Activated CD4-positive, alpha-beta T cell treated with anti-CD3 and anti-CD28 coated beads for 4 hours (primary cell): ENCODE data around the gene PREX1.
"Not testable (repeated sequence)": the region's sequence is repeated elsewhere in the genome, so short reads cannot be mapped to it uniquely, and the experiment has no call there.

Experiments
- DNase-seq, 2 donors: peaks; one replicate each; pipeline ENCODE4 v3.0.0-alpha.2; 2020

Gene PREX1

GRCh38 chr20:48827855-48828733 is at the start of gene PREX1:
Gene PREX1 (minus strand): TSS chr20:48827999. CDS start chr20:48827860, 139 bp downstream.
- DNase-seq = peak; percentile 75 to 85

DNA sequence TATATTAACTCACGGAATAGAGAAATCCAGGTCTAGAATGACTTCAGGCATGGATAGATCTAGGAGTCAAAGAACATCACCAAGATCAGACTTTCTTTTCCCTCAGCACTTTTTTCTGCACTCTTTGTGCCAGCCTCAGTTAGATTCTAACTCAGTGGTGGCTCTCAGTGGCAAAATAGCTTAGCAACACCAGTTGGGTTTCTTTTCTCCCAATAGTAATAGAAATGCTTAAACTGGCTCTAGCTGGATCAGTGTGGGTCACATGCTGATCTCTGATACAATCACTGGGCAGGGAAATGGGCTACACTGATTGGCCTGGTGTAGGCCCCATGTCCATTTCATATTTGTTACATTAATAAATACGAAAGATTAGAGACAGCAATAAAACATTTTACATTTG is 49.5 kb upstream of the PREX1 start:
- no peak for DNase-seq

DNA sequence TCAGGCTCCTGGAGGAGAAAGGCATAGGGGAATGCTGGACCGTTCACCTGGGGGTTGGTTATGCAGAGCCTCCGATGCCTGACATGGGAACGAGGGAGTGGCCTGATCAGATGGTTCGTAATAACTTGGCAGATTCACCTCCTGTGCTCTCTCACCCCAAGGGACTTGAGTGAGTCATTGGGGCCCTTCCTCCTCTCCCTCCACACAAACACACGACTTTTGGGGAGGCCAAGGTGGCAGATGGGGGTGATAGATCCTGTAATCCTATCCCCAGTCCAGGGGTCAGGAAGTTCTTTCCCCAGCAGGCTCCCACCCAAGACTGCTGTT is 48.1 kb upstream of the PREX1 start:
- no peak for DNase-seq

DNA sequence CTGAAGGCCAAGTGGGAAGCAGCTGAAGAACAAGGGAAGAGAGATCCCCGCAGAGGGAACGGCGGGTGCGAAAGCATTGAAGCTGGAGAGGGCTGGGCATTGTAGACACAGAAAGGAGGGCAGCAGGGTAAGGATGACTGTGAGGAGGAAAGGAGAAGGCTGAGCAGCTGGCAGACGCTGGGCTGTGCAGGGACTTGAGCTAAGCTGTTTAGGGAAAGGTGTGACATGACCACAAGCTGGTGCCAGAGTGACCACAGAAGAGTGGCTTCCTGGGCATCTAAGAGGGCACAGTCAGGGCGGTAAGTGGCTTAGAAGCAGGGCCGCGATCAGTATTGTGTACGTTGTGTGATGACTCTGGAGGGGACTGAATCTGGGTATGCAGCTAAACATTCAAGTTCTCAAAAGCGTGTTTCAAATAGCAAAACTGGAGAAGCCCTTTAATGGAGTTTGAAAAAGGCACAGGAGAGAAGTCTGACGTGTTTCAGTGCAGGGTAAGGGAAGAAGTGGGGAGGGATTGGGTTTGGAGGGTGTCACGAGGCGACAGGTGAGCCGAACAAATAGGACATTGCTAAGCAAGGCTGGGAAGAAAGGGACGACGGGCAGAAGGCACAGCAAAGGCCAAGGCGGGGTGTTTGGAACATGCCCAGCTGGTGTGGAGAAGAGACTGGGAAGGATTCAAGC is 47.6 kb upstream of the PREX1 start:
- no peak for DNase-seq

DNA sequence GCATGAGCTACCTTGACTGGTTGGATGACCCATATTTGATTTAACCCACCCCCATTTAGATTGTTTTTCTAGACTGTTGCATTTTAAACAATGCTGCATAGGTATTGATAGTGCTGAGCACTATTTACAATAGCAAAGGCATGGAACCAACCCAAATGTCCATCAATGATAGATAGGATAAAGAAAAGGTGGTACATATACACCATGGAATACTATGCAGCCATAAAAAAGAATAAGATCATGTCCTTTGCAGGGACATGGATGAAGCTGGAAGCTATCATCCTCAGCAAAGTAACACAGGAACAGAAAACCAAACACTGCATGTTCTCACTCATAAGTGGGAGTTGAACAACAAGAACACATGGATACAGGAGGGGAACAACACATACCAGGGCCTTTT is 41.6 kb upstream of the PREX1 start:
- DNase-seq = not testable (repeated sequence)

DNA sequence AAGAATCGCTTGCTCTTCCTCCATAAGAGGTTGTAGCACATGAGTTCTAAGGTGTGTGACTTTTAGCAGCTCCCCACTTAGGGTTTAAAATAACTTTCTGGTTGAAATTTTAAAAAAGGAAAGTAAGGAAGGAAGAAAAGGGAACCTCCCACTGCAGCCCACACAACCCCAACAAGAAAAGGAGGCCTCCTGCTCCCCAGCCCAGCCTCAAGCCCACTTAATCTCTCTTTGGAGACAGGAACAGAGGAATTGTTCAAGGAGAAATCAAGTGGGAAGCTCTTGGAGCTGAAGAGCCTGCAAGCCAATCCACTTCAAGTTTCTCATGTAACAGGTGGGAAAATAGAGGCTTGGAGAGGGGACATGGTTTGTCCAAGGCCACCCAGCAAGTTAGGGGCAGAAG is 39.1 kb upstream of the PREX1 start:
- DNase-seq = no peak

- DNase-seq = no peak
Observed at GRCh38 chr20:48864738-48865318, 37.0 kb upstream of the PREX1 start.

- no peak for DNase-seq
Observed at GRCh38 chr20:48864254-48864653, 36.5 kb upstream of the PREX1 start.

GRCh38 chr20:48862279-48862678 is 34.5 kb upstream of the PREX1 start:
- no peak for DNase-seq

DNA sequence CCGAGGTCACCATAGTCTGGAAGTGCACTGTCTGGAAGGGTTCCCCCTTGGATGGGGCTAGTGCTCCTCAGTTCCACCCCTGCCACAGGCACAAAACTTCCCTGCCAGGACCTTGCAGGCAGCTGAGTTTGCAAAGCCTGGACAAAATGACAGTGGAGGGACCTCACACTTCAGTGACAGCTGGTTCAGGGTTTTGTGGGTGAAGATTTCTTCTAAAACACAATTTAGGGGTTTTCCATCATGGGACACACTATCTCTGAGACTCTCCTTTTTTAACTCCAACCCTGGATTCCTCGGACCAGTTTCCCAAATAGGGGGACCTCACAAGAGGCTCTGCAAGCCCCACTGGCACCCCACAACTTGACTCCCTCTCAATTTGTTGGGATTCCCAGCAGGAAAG is 33.6 kb upstream of the PREX1 start:
- no peak for DNase-seq

- DNase-seq = no peak
Observed at GRCh38 chr20:48858075-48858790, 30.4 kb upstream of the PREX1 start.

DNA sequence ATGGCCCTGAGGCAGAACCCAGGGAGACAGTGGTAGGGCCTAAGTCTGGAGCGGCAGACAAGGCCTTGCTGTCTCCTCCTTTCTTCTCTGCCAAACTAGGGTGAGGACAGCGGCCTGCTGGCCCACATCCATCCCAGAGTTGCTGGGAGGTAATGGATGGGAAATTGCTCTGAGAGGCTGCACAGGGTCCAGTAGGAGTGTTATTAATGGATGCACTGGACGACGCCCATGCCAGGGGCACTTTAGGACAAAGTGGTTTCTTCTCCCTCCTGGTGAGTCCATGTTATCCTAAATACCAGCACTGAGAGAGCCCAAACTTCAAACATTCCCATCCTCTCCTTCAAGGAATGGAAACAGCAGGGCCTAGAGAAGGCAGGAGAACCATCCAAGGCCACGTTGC is 28.3 kb upstream of the PREX1 start:
- DNase-seq = no peak

DNA sequence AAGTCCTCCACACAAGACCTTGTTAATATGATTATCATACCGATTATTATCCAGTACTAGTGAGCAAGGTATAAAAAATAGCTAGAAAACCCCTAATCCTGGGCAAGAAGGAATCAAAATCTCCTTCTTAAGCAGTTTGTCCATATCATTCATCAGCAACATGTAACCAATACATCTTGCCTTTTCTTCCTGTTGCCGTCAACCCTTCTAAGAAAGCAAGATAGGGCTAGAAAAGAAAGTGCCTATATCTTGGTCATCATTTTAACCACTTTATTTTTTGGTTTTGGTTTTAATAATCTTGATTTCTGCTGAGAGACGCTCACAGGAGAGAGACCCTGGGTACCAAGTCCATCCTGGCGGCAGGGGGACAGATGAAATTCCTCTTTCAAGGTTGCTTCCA is 27.2 kb upstream of the PREX1 start:
- DNase-seq = no peak

GRCh38 chr20:48852609-48853008 is 24.8 kb upstream of the PREX1 start:
- DNase-seq = no peak

GRCh38 chr20:48851579-48851978 is 23.8 kb upstream of the PREX1 start:
- no peak for DNase-seq

- DNase-seq = no peak
Observed at GRCh38 chr20:48850977-48851299, 23.1 kb upstream of the PREX1 start.

GRCh38 chr20:48850257-48850976 is 22.6 kb upstream of the PREX1 start:
- no peak for DNase-seq

DNA sequence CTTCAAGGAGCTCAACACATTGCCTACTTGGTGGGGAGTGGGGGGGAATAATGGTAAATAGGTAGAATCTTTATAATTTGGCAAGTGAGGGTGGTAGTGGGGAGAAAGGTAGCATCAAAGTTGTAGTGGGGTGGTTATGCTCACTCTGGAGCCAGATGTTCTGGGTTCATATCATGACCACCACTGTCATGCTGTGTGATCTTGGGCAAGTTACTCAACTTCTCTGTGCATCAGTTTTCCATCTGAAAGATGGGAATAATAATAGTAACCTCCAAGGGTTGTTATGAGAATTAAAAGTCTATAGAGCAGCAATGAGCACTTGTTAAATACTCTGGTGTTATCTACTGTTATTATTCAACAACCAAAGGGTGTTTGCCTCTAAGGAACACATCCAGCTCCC is 22.0 kb upstream of the PREX1 start:
- DNase-seq = no peak

DNA sequence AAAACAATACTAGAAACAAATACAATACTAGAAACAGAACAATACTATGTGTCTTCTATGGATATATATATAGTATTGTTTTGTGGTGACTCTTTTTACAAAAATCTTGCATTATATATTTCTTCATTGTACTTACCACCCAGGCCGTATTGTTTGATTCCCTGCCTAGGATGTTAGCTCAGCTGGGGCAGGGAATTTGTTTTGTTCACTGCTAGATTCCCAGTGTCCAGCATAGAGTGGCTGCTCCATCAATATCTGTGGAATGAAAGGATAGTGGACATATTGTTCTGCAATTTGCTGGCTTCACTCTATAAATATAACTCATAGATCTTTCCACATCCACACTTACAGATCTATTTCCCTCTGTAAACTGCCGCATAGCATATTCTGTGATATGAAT is 21.5 kb upstream of the PREX1 start:
- no peak for DNase-seq

- DNase-seq = no peak
Observed at GRCh38 chr20:48847498-48848205, 19.9 kb upstream of the PREX1 start.

DNA sequence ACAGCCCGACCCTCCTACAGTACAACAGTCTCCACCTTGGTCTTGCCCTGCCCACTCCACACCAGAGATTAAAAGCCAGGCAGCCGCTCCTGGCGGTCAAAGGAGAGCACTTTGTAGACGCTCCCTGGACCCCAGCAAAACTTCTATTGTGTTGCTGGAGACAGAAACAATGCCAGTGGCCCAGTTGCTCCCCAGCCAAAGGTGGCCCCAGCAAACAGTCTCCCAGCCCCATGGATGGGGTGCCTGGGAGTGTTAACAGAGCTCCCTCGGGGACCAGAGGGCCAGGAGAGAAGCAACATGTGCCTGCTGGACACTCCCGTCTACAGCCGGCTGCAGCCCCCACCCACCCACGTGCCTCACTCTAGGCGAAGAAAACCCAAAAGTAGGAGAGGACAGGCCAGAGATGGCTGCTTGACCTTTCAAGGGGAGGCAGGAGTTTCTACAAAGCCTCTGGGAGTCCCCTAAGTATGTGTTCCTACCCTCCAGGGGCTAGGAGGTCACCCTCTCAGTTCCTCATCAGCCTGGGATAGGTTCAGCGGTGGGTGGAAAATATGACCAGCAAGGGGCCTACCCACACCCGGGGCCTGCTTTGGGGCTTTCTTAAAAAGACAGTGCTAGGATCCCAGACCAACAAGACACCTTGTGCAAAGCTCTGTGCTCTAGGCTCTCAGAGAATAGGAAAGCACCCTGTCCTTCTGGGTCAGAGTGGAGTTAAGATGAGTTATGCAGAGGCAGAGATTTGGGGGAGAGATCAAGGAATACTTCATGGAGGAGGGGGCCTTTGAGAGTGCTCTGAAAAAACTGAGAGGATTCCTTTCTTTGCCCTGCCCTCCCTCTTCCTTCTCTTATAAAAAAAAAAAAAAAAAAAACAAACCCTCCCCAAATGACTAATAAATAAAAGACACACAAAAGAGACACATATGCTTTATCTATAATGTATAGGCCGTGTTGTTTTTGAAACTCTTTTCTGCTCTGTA is 19.0 kb upstream of the PREX1 start:
- DNase-seq = peak; percentile 35 to 37
